ENCODE measurements around the gene AFF3.

DNA sequence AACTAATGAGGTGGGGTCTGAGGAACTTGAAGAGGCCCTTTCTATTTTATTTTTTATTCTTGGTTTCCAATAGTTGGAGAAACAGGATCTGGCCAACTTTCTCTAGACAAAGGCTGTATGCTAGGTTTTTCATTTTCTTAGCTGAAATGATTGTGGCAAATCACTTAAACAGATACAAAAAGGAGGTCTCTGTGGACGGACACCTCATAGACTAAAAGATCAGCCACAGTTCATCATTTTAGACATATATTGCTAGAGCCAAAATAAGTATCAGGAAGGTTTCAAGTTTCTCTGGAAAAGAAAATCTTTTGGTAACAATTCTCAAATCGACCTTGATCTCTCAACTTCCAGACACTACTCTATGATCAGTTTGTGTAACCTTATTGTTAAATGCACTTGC lies 428.0 kb downstream of the AFF3 start:
- TF ChIP-seq, protein P1, sequence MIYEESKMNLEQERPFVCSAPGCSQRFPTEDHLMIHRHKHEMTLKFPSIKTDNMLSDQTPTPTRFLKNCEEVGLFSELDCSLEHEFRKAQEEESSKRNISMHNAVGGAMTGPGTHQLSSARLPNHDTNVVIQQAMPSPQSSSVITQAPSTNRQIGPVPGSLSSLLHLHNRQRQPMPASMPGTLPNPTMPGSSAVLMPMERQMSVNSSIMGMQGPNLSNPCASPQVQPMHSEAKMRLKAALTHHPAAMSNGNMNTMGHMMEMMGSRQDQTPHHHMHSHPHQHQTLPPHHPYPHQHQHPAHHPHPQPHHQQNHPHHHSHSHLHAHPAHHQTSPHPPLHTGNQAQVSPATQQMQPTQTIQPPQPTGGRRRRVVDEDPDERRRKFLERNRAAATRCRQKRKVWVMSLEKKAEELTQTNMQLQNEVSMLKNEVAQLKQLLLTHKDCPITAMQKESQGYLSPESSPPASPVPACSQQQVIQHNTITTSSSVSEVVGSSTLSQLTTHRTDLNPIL (CRISPR knock-in tag; IDR thresholded peaks at IDR 0.05; ENCODE audit: low read depth) = no peak
- TF ChIP-seq OSR1 (CRISPR knock-in tag; IDR thresholded peaks at IDR 0.05) (no peak), ZNF565 (CRISPR knock-in tag; conservative IDR thresholded peaks at IDR 0.05; ENCODE audit: low read depth) (no peak), SNAI2 (CRISPR knock-in tag; IDR thresholded peaks at IDR 0.05) (no peak), PPARA (CRISPR knock-in tag; IDR thresholded peaks at IDR 0.05; ENCODE audit: borderline replicate concordance) (no peak), RARB (CRISPR knock-in tag; IDR thresholded peaks at IDR 0.05) (no peak), ZFP3 (CRISPR knock-in tag; IDR thresholded peaks at IDR 0.05) (no peak), ARNTL (CRISPR knock-in tag; IDR thresholded peaks at IDR 0.05; ENCODE audit: borderline replicate concordance, low read depth) (no peak), CSDC2 (CRISPR knock-in tag; IDR thresholded peaks at IDR 0.05) (no peak), ZC3H10 (CRISPR knock-in tag; IDR thresholded peaks at IDR 0.05) (no peak), ESRRG (CRISPR knock-in tag; IDR thresholded peaks at IDR 0.05) (no peak)
- TF ChIP-seq, protein P2, sequence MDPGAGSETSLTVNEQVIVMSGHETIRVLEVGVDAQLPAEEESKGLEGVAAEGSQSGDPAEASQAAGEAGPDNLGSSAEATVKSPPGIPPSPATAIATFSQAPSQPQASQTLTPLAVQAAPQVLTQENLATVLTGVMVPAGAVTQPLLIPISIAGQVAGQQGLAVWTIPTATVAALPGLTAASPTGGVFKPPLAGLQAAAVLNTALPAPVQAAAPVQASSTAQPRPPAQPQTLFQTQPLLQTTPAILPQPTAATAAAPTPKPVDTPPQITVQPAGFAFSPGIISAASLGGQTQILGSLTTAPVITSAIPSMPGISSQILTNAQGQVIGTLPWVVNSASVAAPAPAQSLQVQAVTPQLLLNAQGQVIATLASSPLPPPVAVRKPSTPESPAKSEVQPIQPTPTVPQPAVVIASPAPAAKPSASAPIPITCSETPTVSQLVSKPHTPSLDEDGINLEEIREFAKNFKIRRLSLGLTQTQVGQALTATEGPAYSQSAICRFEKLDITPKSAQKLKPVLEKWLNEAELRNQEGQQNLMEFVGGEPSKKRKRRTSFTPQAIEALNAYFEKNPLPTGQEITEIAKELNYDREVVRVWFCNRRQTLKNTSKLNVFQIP (CRISPR knock-in tag; IDR thresholded peaks at IDR 0.05; ENCODE audit: borderline replicate concordance, low read depth) = no peak
- TF ChIP-seq, protein P3, sequence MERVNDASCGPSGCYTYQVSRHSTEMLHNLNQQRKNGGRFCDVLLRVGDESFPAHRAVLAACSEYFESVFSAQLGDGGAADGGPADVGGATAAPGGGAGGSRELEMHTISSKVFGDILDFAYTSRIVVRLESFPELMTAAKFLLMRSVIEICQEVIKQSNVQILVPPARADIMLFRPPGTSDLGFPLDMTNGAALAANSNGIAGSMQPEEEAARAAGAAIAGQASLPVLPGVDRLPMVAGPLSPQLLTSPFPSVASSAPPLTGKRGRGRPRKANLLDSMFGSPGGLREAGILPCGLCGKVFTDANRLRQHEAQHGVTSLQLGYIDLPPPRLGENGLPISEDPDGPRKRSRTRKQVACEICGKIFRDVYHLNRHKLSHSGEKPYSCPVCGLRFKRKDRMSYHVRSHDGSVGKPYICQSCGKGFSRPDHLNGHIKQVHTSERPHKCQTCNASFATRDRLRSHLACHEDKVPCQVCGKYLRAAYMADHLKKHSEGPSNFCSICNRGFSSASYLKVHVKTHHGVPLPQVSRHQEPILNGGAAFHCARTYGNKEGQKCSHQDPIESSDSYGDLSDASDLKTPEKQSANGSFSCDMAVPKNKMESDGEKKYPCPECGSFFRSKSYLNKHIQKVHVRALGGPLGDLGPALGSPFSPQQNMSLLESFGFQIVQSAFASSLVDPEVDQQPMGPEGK (CRISPR knock-in tag; IDR thresholded peaks at IDR 0.05; ENCODE audit: borderline replicate concordance) = no peak

Measured in SK-N-SH treated with all-trans-retinoic acid at 6 μM for 48 hours (cell line).